Coronary artery (tissue), 2 donors: ENCODE measurements around the gene ALG9.

Experiments
- DNase-seq: peaks from one replicate; pipeline ENCODE4 v3.0.0-alpha.2; 2017; ENCODE audit warnings: low spot score
- H3K27ac ChIP-seq, 2 donors: fragments of 200-600 bp; sonication (generic); one replicate each; pipeline ENCODE4 v1.5.1; 2016 to 2019
- H3K4me3 ChIP-seq: fragments of 200-600 bp; sonication (generic); 2 replicates; pipeline ENCODE4 v1.5.1; 2016; ENCODE audit warnings: mild to moderate bottlenecking, moderate library complexity
- CTCF ChIP-seq: fragments of 200-600 bp; sonication (generic); IDR thresholded peaks from one replicate; pipeline ENCODE4 v1.5.1; 2019; ENCODE audit warnings: antibody characterized with exemption

ALG9 gene

GRCh38 chr11:111878849-111879636 lies 7.7 kb upstream of the ALG9 start, which contains the start of the genes CFAP68 and FDXACB1:
CFAP68 (plus strand) TSS chr11:111879541; CDS start chr11:111879561, 20 bp downstream.
FDXACB1 (minus strand) TSS chr11:111879165; CDS start chr11:111879132, 33 bp downstream.
- peak; percentile 95 for TF ChIP-seq CTCF
- peak within 1 kb of the TSS; percentile 80 for H3K4me3 ChIP-seq
- DNase-seq = peak; percentile 99
- peak within 1 kb of the TSS; percentile 82 to 97 for H3K27ac ChIP-seq

GRCh38 chr11:111878385-111878848 lies 7.0 kb upstream of the ALG9 start:
- no peak for DNase-seq
- TF ChIP-seq CTCF = no peak

GRCh38 chr11:111871693-111872161 lies 346 bp upstream of the ALG9 start:
- H3K27ac ChIP-seq = peak overlapping the region; percentile 92 to 96
- peak overlapping the region; percentile 95 for H3K4me3 ChIP-seq
- no peak for TF ChIP-seq CTCF
- no peak for DNase-seq

More at GRCh38 chr11:111878385-111878848, 7.0 kb upstream of the ALG9 start:
- Histone ChIP-seq H3K27ac (peak overlapping the region; percentile 82 to 97), H3K4me3 (peak overlapping the region; percentile 80)

GRCh38 chr11:111870522-111870885 lies 877 bp downstream of the ALG9 start:
- no peak for DNase-seq
- Histone ChIP-seq H3K4me3 (peak overlapping the region; percentile 95), H3K27ac (peak overlapping the region in 1 of 2 donors; percentile 96)
- no peak for TF ChIP-seq CTCF

- no peak for TF ChIP-seq CTCF
- Histone ChIP-seq H3K4me3 (no peak overlapping the region), H3K27ac (no peak overlapping the region)
- no peak for DNase-seq
Measured at GRCh38 chr11:111870113-111870512, 1.3 kb downstream of the ALG9 start.

GRCh38 chr11:111860257-111860656 lies 11.1 kb downstream of the ALG9 start:
- H3K4me3 ChIP-seq = no peak overlapping the region
- no peak overlapping the region for H3K27ac ChIP-seq
- TF ChIP-seq CTCF = no peak
- no peak for DNase-seq

- TF ChIP-seq CTCF = no peak
- no peak overlapping the region for H3K4me3 ChIP-seq
- no peak for DNase-seq
- H3K27ac ChIP-seq = no peak overlapping the region
Measured at GRCh38 chr11:111855506-111855905, 15.9 kb downstream of the ALG9 start.
